VCaP (cell line): ENCODE measurements around the gene TK1.

Experiments
- H3K27ac ChIP-seq: fragments of 450-650 bp; 2 replicates; pipeline ENCODE4 v1.5.1; 2017
- TF ChIP-seq, protein P1 (sequence below): fragments of 450-650 bp; conservative IDR thresholded peaks from 2 replicates; pipeline ENCODE4 v1.5.1; 2017; ENCODE audit warnings: mild to moderate bottlenecking, moderate library complexity

The TK1 gene

DNA sequence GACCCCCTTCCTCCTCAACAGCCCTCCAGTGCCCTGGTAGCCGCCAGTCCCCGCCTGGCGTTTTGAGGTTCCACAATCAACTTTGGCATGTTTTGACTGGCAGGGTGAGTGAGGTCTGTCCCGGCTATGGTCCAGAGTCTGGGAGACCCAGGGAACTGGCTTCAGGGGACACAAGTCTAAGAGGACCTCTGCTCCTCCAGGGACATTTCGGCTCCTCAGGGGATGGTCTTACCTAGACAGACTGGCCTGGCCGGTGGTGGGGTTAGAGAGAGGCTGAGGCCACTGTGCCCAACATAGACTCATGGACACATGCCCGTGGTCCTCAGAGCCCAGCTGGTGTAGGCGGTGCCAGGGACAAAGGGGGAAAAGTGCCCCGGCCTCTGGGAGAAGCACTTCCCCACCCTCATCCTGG is 54.1 kb downstream of the TK1 start:
- peak overlapping the region; percentile 93 for H3K27ac ChIP-seq

DNA sequence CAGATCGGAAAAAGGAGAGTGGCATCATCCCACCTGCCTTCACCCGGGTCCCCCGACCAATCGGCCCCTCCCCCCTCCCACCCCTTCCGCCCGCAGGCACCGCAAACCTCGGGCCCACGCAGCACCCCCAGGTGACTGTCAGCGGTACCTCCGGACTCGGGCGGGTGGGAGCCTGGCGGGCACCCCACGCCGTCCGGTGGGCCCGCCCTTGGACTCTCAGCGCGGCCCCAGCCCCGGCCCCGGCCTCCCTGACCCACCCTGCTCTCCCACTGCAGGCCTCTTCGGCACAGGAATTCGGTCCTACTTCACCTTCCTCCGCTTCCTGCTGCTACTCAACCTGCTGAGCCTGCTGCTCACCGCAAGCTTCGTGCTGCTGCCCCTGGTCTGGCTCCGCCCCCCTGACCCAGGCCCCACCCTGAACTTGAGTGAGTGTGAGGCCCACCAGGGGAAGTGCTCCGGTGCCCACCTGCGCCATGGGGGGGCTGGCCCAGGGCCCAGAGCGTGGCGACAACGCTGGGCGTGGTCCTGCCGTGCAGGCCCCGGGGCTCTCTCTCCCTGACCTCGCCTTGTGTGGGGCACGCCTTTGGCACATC is 54.7 kb downstream of the TK1 start:
- H3K27ac ChIP-seq = peak overlapping the region; percentile 93
- TF ChIP-seq, protein P1, sequence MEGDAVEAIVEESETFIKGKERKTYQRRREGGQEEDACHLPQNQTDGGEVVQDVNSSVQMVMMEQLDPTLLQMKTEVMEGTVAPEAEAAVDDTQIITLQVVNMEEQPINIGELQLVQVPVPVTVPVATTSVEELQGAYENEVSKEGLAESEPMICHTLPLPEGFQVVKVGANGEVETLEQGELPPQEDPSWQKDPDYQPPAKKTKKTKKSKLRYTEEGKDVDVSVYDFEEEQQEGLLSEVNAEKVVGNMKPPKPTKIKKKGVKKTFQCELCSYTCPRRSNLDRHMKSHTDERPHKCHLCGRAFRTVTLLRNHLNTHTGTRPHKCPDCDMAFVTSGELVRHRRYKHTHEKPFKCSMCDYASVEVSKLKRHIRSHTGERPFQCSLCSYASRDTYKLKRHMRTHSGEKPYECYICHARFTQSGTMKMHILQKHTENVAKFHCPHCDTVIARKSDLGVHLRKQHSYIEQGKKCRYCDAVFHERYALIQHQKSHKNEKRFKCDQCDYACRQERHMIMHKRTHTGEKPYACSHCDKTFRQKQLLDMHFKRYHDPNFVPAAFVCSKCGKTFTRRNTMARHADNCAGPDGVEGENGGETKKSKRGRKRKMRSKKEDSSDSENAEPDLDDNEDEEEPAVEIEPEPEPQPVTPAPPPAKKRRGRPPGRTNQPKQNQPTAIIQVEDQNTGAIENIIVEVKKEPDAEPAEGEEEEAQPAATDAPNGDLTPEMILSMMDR = peak; percentile 20; the same call in 1 of the 2 replicates

More for the DNA sequence above, 54.1 kb downstream of the TK1 start:
- TF ChIP-seq, protein P1 = no peak

DNA sequence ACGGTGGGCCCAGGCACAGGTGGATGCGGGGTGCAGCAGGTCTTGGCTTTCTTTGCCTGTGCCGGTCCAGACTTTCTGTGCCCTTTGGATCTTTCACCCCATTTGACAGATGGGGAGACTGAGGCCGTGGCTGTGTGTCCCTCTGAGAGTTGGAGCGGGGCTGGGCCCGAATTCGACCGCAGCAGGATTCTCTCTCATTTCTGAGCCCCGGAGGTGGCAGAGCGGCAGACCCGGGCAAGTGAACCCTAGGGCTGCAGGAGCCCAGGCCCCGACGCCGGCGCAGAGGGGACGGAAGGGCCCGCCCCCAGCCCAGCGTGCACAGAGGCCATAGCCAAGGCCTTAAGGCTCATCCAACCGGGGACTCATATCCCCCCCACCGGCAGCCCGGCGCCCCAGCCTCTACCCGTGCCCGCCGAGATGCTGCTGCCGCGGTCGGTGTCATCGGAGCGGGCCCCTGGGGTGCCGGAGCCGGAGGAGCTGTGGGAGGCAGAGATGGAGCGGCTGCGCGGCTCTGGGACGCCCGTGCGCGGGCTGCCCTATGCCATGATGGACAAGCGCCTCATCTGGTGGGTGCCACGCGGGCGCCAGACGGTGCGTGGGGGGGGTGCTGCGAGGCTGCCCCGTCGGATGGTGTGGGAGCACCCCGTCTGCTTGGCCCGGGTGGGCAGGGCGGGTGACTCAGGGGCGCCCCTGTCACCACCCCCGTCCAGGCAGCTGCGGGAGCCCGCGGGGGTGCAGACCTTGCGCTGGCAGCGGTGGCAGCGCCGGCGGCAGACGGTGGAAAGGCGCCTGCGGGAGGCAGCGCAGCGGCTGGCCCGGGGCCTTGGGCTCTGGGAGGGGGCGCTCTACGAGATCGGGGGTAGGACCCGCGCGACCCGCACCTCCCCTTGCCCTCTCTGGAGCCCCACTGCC is 55.4 kb downstream of the TK1 start:
- H3K27ac ChIP-seq = peak overlapping the region; percentile 93
- TF ChIP-seq, protein P1 = no peak; the same call in 1 of the 2 replicates

DNA sequence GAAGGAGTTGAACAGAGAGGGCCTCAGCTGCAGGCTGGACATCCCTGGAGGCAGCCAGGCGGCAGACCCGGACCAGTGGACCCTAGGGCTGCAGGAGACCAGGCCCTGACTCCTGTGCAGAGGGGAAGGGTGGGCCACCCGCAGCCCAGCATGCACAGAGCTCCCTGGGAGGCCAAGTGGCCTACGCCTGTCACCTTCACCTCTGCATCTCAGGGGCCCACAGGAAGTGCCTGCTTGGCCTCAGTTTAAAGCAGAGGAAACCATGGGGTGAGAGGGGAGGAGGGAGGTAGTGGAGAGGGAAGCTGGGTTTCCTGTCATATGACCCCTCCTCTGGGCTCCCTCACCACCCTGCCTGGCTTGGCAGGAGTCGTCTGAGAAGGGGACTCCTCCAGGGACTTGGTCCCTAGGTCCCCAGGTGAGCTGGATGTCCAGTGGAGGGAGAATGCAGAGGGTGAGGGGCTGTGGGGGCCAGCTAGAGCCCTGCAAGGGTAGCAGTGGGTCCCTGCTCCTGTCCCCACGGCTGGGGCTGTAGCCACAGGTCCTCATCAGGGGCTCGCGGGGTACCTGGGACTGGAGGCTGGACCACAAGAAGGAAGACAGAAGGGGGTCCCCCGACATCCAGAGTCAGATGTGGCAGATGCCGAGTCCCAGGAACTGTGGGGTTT is 56.3 kb downstream of the TK1 start, which contains the start of gene TMC8:
TSS of gene TMC8 (plus strand) at position 335 of the 665 bp plus-strand sequence. CDS start 818 bp downstream, outside the sequence.
- peak within 1 kb of the TSS; percentile 93 for H3K27ac ChIP-seq
- TF ChIP-seq, protein P1 = no peak

DNA sequence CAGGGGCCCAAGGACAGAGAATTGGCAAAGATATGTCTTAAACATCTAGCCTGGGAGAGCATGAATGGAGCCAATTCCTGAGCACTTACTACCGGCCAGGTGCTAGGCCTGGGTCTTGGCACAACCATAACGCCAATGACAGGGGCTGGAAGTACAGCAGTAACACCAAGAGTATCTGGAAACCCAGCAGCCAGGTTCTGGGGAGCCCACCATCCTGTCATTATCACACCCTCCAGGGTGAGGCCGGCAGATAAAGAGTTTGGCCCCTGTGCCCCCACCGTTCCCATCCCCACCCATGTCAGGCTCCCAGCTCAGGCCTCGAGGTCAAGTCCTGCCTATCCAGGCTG is 56.8 kb downstream of the TK1 start:
- H3K27ac ChIP-seq = peak overlapping the region; percentile 93
- TF ChIP-seq, protein P1 = no peak

DNA sequence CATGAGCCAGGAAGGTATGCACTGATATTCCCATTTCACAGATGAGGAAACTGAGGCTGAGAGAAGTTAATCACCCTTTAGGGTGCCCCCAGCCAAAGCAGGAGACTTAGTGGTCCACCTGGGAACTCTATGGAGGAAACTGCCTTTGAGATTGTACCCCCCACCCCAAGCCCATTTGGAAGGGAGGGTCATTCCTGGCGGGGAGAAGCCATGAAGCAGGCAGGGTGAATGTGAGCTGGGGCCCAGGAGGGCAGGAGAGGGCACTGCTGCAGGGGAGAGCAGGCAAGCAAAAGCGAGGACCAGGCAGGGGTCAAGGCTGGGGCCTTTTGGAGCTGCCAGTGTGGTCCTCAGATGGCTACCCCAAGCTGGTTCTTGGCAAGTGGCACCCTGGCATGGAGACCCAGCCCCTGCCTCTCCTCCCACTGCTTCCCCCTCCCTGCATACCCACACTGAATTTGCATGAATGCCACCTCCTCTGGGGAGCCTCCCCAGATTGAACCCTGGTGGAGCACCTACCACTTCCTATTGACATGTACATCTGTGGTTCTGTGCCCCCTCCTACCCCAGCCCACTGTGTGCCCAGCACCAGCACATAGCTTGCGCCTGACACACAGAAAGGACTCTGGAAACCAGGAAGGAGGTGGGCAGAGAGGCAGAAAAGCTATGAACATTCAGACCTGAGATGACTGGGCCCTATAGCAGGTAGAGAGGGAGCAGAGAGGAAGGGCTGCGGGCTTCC is 57.3 kb downstream of the TK1 start:
- TF ChIP-seq, protein P1 = no peak
- H3K27ac ChIP-seq = peak overlapping the region; percentile 93
